ENCODE data around the gene ABCC11.

GRCh38 chr16:48256579-48257177, 9.3 kb upstream of the ABCC11 start:
- TF ChIP-seq POLR2AphosphoS5 (IDR thresholded peaks at IDR 0.05; ENCODE audit: low read depth, low read length): no peak
- no peak for TF ChIP-seq SIN3A (IDR thresholded peaks at IDR 0.05; ENCODE audit: borderline replicate concordance, insufficient read depth, low read length)
- TF ChIP-seq REST (IDR thresholded peaks at IDR 0.05; ENCODE audit: insufficient read depth in 1 of 2, low read depth in 2 of 2, low read length in 2 of 2): no peak
- no peak for TF ChIP-seq FOXP2 (optimal IDR thresholded peaks at IDR 0.05; ENCODE audit: borderline replicate concordance, extremely low read depth, extremely low read length, insufficient read depth)

Measured in PFSK-1 (cell line).